NCI-H1417 (cell line): Measurements from ENCODE around the gene ATP11B.

Experiments used
- DNase-seq, 3 experiments: peaks; one replicate each; lab custom pipeline; 2025; lab: John Stamatoyannopoulos, UW

The ATP11B gene

GRCh38 chr3:182792901-182793662 is at the start of gene ATP11B:
Gene ATP11B, plus strand, starts transcription at chr3:182793504. Its CDS starts 256 bp downstream, at chr3:182793760.
- peak; percentile 77 to 93 (median 92) for DNase-seq

- no peak for DNase-seq
These were observed 46.3 kb upstream of the ATP11B start for GRCh38 chr3:182746959-182747358.

- no peak for DNase-seq
These were observed 38.0 kb upstream of the ATP11B start for GRCh38 chr3:182755308-182755707.

GRCh38 chr3:182755712-182756111 is 37.6 kb upstream of the ATP11B start:
- DNase-seq: no peak

GRCh38 chr3:182760576-182761164 is 32.6 kb upstream of the ATP11B start:
- no peak for DNase-seq

- DNase-seq: no peak
These were observed 29.4 kb upstream of the ATP11B start for GRCh38 chr3:182763896-182764295.

GRCh38 chr3:182765287-182765686 is 28.0 kb upstream of the ATP11B start:
- DNase-seq: no peak

- DNase-seq: no peak
These were observed 27.2 kb upstream of the ATP11B start for GRCh38 chr3:182766099-182766498.

GRCh38 chr3:182768413-182768812 is 24.9 kb upstream of the ATP11B start:
- DNase-seq: no peak

- DNase-seq: no peak
These were observed 23.6 kb upstream of the ATP11B start for GRCh38 chr3:182769673-182770072.

- no peak for DNase-seq
These were observed 11.2 kb upstream of the ATP11B start for GRCh38 chr3:182782149-182782548.

GRCh38 chr3:182783106-182783505 is 10.2 kb upstream of the ATP11B start:
- no peak for DNase-seq

GRCh38 chr3:182784542-182784941 is 8.8 kb upstream of the ATP11B start:
- no peak for DNase-seq

- DNase-seq: no peak
These were observed 8.2 kb upstream of the ATP11B start for GRCh38 chr3:182785142-182785541.

- no peak for DNase-seq
These were observed 7.5 kb upstream of the ATP11B start for GRCh38 chr3:182785756-182786155.

GRCh38 chr3:182786564-182787196 is 6.6 kb upstream of the ATP11B start:
- DNase-seq: no peak

- no peak for DNase-seq
These were observed 5.8 kb upstream of the ATP11B start for GRCh38 chr3:182787302-182788036.

- DNase-seq: no peak
These were observed 3.9 kb upstream of the ATP11B start for GRCh38 chr3:182789371-182789770.

GRCh38 chr3:182790612-182791011 is 2.7 kb upstream of the ATP11B start:
- DNase-seq: peak in 1 of 3 experiments; percentile 24

- peak; percentile 71 to 92 (median 80) for DNase-seq
These were observed 555 bp downstream of the ATP11B start for GRCh38 chr3:182793663-182794454.
